Uterus (tissue), 4 donors: ENCODE data around the gene POLR1E. TPM values are rescaled to one million over a fixed set of nuclear protein-coding genes. Genes with fewer than 3 reads are reported as not detected.
"Not testable (repeated sequence)": the region's sequence is repeated elsewhere in the genome, so short reads cannot be mapped to it uniquely, and the experiment has no call there.

ENCODE experiments used
- DNase-seq, 2 donors: peaks; one replicate each; pipeline ENCODE4 v3.0.0-alpha.2; 2019 to 2020
- H3K27ac ChIP-seq, 2 donors: fragments of 200-600 bp; sonication (generic); 1 replicate in 1 of 2; 2 replicates in 1 of 2; pipeline ENCODE4 v1.5.1; 2016 to 2018
- H3K27me3 ChIP-seq, 2 donors: fragments of 200-600 bp; sonication (generic); one replicate each; pipeline ENCODE4 v1.5.1; 2018 to 2019; ENCODE audit warnings: control low read depth in 1 of 2
- H3K36me3 ChIP-seq, 2 donors: fragments of 200-600 bp; sonication (generic); one replicate each; pipeline ENCODE4 v1.5.1; 2019; ENCODE audit warnings: control low read depth in 1 of 2
- H3K4me1 ChIP-seq, 2 donors: fragments of 200-600 bp; sonication (generic); one replicate each; pipeline ENCODE4 v1.5.1; 2018 to 2019; ENCODE audit warnings: control low read depth in 1 of 2
- H3K4me3 ChIP-seq, 2 donors: fragments of 200-600 bp; sonication (generic); 1 replicate in 1 of 2; 2 replicates in 1 of 2; pipeline ENCODE4 v1.5.1; 2018 to 2019; ENCODE audit warnings: mild to moderate bottlenecking in 1 of 2
- H3K9me3 ChIP-seq, 2 donors: fragments of 200-600 bp; sonication (generic); one replicate each; pipeline ENCODE4 v1.5.1; 2019; ENCODE audit warnings: control low read depth in 1 of 2
- POLR2A ChIP-seq, 2 donors: fragments of 450-650 bp; IDR thresholded peaks; one replicate each; pipeline ENCODE4 v1.6.1; 2016; ENCODE audit warnings: antibody characterized with exemption in 2 of 2, mild to moderate bottlenecking in 1 of 2, moderate library complexity in 1 of 2
- intact Hi-C: fragments of 100-400 bp; cut with DNase I; formaldehyde crosslinking; loops from one replicate; pipeline ENCODE4 v1.15.1; 2023; ENCODE audit warnings: low total_unique reads
- total RNA-seq, 4 donors: library from RNA; depleted of rRNA in 3 of 4; stranded (reverse); fragments of >200 nt in 3 of 4; gene quantifications; one replicate each; pipeline versions ENCODE4 v1.1.0 to v1.2.4, GENCODE V29; 2014 to 2023
- TF ChIP-seq, protein P1 (sequence below), 4 experiments: fragments of 200-600 bp in 2 of 4; fragments of 450-650 bp in 2 of 4; sonication (generic) in 2 of 4; IDR thresholded peaks; one replicate each; pipeline ENCODE4 v1.5.1; 2016 to 2019; ENCODE audit warnings: antibody characterized with exemption in 4 of 4, mild to moderate bottlenecking in 2 of 4, moderate library complexity in 1 of 4
- donor health status: DM: yes; HTN: yes; CAD: no.

Gene POLR1E
- total RNA-seq, 4 donors from 2014 or later, result 13.2 to 42.7 (median 35.8) TPM

DNA sequence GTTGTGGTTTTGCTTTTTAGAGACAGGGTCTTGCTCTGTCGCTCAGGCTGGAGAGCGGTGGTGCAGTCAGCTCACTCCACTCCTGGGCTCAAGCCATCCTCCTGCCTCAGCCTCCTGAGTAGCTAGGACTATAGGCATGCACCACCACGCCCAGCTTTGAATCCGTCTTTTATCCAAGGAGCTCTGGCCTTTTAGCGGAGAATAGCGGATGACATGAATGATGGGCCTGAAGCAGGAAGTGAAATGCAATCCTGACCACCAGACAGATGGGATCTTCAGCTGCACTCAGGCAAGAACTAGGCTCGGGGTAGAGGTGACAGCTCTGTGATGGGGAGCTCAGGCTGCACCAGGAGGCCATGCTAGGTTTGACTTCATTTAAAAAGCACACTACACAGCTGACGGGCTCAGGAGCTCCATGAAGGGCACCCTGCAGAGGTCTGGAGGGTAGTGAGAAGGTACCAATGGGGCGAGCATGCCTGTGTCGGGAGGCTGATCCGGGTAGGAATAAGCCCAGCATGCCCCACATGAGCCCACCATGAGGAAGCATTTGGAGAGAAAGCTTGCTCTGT is 21.9 kb downstream of the POLR1E start:
- intact Hi-C loops, result no loop called here
- Histone ChIP-seq H3K27me3 (no peaks in the 10 kb centered on the region), H3K9me3 (no peaks in the 10 kb centered on the region), H3K36me3 (no peaks in the 10 kb centered on the region), H3K4me1 (no peaks in the 10 kb centered on the region), H3K27ac (no peak overlapping the region), H3K4me3 (no peak overlapping the region)
- TF ChIP-seq, protein P1, sequence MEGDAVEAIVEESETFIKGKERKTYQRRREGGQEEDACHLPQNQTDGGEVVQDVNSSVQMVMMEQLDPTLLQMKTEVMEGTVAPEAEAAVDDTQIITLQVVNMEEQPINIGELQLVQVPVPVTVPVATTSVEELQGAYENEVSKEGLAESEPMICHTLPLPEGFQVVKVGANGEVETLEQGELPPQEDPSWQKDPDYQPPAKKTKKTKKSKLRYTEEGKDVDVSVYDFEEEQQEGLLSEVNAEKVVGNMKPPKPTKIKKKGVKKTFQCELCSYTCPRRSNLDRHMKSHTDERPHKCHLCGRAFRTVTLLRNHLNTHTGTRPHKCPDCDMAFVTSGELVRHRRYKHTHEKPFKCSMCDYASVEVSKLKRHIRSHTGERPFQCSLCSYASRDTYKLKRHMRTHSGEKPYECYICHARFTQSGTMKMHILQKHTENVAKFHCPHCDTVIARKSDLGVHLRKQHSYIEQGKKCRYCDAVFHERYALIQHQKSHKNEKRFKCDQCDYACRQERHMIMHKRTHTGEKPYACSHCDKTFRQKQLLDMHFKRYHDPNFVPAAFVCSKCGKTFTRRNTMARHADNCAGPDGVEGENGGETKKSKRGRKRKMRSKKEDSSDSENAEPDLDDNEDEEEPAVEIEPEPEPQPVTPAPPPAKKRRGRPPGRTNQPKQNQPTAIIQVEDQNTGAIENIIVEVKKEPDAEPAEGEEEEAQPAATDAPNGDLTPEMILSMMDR (IDR thresholded peaks at IDR 0.05), result no peak
- TF ChIP-seq POLR2A (IDR thresholded peaks at IDR 0.05), result no peak
- DNase-seq, result no peak

DNA sequence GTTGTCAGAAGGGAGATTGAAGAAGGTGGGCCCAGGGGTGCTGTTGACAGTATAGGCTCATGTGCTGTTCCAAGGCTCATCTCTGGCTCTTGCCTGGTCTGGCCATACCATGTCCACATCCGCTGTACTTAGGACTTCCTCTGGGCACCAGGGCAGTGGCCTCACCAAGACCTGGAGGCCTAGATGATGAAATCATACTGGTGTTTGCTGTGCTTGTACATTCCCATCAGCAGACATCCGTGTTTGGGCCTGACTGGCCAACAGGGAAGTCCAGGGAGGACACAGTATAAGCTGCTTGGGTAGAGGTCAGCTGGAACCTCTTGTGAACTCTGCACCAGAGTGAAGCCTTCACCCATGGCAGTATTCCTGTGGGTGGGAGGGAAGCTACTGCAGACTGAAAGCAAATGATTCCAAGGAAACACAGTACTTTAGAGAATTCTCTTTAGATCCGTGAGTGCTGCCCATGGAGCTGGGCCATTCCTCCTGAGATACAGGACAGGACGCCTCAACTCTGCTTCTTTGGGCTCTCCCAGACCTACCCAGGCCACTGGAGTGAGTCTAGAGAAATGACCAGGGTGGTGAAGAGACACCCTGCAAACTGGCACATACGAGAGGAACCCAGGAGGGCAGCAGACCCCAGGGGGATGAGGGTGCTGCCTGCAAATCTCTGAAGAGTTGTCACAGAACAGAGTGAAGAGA is 22.5 kb downstream of the POLR1E start:
- intact Hi-C loops, result no loop called here

DNA sequence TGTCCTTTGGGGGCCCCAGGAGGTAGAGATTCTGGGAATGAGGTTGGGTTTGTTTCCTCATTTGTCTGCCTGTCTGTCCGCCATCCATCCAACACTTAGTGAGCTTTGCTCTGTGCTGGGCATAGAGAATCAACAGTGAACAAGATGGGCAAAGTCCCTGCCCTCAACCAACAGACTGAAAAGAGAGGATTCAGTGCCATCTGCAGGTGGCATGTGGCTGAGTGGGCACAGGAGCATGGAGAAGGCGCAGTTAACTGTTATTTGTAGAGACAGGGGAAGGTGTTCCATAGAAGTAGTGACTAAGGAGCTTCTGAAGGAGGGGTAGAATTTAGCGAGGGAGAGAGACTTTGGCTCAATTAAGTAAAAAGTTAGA is 23.1 kb downstream of the POLR1E start:
- Histone ChIP-seq H3K9me3 (no peaks in the 10 kb centered on the region), H3K27me3 (no peaks in the 10 kb centered on the region), H3K4me3 (no peak overlapping the region), H3K36me3 (no peaks in the 10 kb centered on the region), H3K27ac (no peak overlapping the region), H3K4me1 (no peaks in the 10 kb centered on the region)
- DNase-seq, result no peak
- TF ChIP-seq POLR2A (IDR thresholded peaks at IDR 0.05), result no peak
- TF ChIP-seq, protein P1 (IDR thresholded peaks at IDR 0.05), result peak in 1 of 4 experiments; percentile 23
- intact Hi-C loops, result no loop called here

More for the DNA sequence above, 22.5 kb downstream of the POLR1E start:
- Histone ChIP-seq H3K27ac (no peak overlapping the region), H3K4me3 (no peak overlapping the region), H3K27me3 (no peaks in the 10 kb centered on the region), H3K9me3 (no peaks in the 10 kb centered on the region), H3K4me1 (no peaks in the 10 kb centered on the region), H3K36me3 (no peaks in the 10 kb centered on the region)
- DNase-seq, result no peak
- TF ChIP-seq, protein P1 (IDR thresholded peaks at IDR 0.05), result no peak
- TF ChIP-seq POLR2A (IDR thresholded peaks at IDR 0.05), result no peak

DNA sequence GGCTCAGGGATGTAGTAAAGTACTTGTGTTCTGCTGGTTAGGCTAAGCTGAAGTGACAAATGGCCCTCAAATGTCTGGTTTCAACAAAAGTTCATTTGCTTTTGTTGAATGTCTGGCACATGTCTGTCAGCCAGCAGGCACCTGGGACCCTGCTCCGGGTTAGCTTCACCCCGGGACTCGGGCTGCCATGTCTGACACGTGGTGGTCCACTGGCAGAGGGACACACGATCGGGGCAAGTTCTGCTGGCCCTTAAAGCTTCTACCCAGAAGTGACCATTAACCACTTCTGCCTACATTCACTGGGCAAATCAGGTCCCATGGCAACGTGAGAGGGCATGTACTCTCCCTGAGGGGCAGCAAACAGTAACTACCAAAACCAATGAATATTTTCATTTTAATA is 23.8 kb downstream of the POLR1E start:
- TF ChIP-seq POLR2A (IDR thresholded peaks at IDR 0.05), result no peak
- TF ChIP-seq, protein P1 (IDR thresholded peaks at IDR 0.05), result no peak
- H3K27ac ChIP-seq, result no peak overlapping the region
- no peak overlapping the region for H3K4me3 ChIP-seq
- H3K9me3 ChIP-seq, result no peaks in the 10 kb centered on the region
- no peaks in the 10 kb centered on the region for H3K27me3 ChIP-seq
- DNase-seq, result no peak
- intact Hi-C loops, result no loop called here
- no peaks in the 10 kb centered on the region for H3K36me3 ChIP-seq
- no peaks in the 10 kb centered on the region for H3K4me1 ChIP-seq

DNA sequence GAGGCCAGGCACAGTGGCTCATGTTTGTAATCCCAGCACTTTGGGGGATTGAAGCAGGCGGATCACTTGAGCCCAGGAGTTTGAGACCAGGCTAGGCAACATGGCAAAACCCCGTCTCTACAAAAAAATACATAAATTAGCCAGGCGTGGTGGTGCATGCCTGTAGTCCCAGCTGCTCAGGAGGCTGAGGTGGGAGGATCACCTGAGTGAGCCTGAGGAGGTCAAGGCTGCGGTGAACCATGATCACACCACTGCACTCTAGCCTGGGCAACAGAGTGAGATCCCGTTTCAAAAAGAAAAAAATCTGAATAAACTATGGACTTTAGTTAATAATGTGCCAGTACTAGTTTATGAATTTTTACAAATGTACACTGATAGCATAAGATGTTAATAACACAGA is 24.3 kb downstream of the POLR1E start:
- intact Hi-C loops, H3K4me3 ChIP-seq, H3K9me3 ChIP-seq, H3K36me3 ChIP-seq, DNase-seq, H3K27me3 ChIP-seq, H3K27ac ChIP-seq, H3K4me1 ChIP-seq: not testable (repeated sequence)
